SK-N-SH (cell line): ENCODE data around the gene LOX. TPM values are rescaled to one million over a fixed set of nuclear protein-coding genes. Genes with fewer than 3 reads are reported as not detected.

Experiments used
- CTCF ChIA-PET: fragments of 300-600, 350-600 bp; formaldehyde crosslinking; extraction: SDS; loops from one replicate; lab custom pipeline; 2021; lab: Yijun Ruan, JAX
- POLR2A ChIA-PET: fragments of 350-600 bp; sonication (Branson Sonifier 250); formaldehyde crosslinking; extraction: SDS; loops from one replicate; lab custom pipeline; 2020; ENCODE audit warnings: antibody characterized with exemption, inconsistent platforms; lab: Yijun Ruan, JAX
- DNase-seq: peaks from one replicate; pipeline ENCODE4 v3.0.0; 2012
- H2AFZ ChIP-seq: fragments of 200-600 bp; sonication (generic); 2 replicates; pipeline ENCODE4 v1.8.1; 2016; ENCODE audit warnings: antibody characterized with exemption, mild to moderate bottlenecking, low read depth
- H3F3A ChIP-seq: fragments of 200-600 bp; sonication (generic); replicated peaks from 2 replicates; pipeline ENCODE3; 2016; ENCODE audit warnings: antibody characterized with exemption, mild to moderate bottlenecking; ENCODE audit not compliant: insufficient read depth
- H3K27ac ChIP-seq, 2 experiments: fragments of 200-500 bp in 1 of 2; fragments of 200-600 bp in 1 of 2; sonication (Bioruptor generic) in 1 of 2; sonication (generic), shearing (Covaris generic) in 1 of 2; 2 replicates each; pipeline versions ENCODE4 v1.5.1 to v1.6.1; 2014 to 2016; ENCODE audit warnings: low read depth in 2 of 2, inconsistent platforms in 1 of 2, low read length in 1 of 2, mild to moderate bottlenecking in 1 of 2, mixed read lengths in 1 of 2
- H3K27me3 ChIP-seq: fragments of 200-600 bp; sonication (generic), shearing (Covaris generic); 2 replicates; pipeline ENCODE4 v1.6.1; 2016; ENCODE audit warnings: mixed run types; ENCODE audit not compliant: insufficient read depth
- H3K36me3 ChIP-seq, 2 experiments: fragments of 200-500 bp in 1 of 2; fragments of 200-600 bp in 1 of 2; sonication (Bioruptor generic) in 1 of 2; sonication (generic) in 1 of 2; replicated peaks in 1 of 2; 2 replicates each; pipeline versions ENCODE3 to v1.5.1; 2014 to 2016; ENCODE audit warnings: low read length in 1 of 2, mild to moderate bottlenecking in 1 of 2; ENCODE audit not compliant: insufficient read depth in 2 of 2, control insufficient read depth in 1 of 2
- H3K4me1 ChIP-seq, 2 experiments: fragments of 200-500 bp in 1 of 2; fragments of 200-600 bp in 1 of 2; sonication (Bioruptor generic) in 1 of 2; sonication (generic), shearing (Covaris generic) in 1 of 2; 2 replicates each; pipeline versions ENCODE4 v1.5.1 to v1.6.1; 2014 to 2016; ENCODE audit warnings: low read depth in 1 of 2, low read length in 1 of 2, mixed run types in 1 of 2; ENCODE audit not compliant: insufficient read depth in 2 of 2, control insufficient read depth in 1 of 2
- H3K4me2 ChIP-seq: fragments of 200-600 bp; sonication (generic), shearing (Covaris generic); 2 replicates; pipeline ENCODE4 v1.6.1; 2017; ENCODE audit warnings: mixed run types
- H3K4me3 ChIP-seq, 2 experiments: fragments of 200-500 bp in 1 of 2; fragments of 200-600 bp in 1 of 2; sonication (Bioruptor generic) in 1 of 2; sonication (generic), shearing (Covaris generic) in 1 of 2; 2 replicates each; pipeline versions ENCODE4 v1.5.1 to v1.8.1; 2014 to 2016; ENCODE audit warnings: low read depth in 2 of 2, inconsistent platforms in 1 of 2, low read length in 1 of 2, mild to moderate bottlenecking in 1 of 2, mixed read lengths in 1 of 2, moderate library complexity in 1 of 2
- H3K79me2 ChIP-seq: fragments of 200-600 bp; sonication (generic); 2 replicates; pipeline ENCODE4 v1.8.1; 2017; ENCODE audit warnings: mild to moderate bottlenecking; ENCODE audit not compliant: insufficient read depth
- H3K9ac ChIP-seq: fragments of 200-600 bp; sonication (generic); 2 replicates; pipeline ENCODE4 v1.6.1; 2017; ENCODE audit warnings: mixed run types
- H3K9me2 ChIP-seq: fragments of 200-600 bp; sonication (generic); 2 replicates; pipeline ENCODE4 v1.6.1; 2017; ENCODE audit warnings: mixed run types
- H3K9me3 ChIP-seq: fragments of 200-600 bp; sonication (generic); 2 replicates; pipeline ENCODE4 v1.6.1; 2017; ENCODE audit warnings: mixed run types, mild to moderate bottlenecking, moderate library complexity
- H4K20me1 ChIP-seq: fragments of 200-600 bp; sonication (generic); 2 replicates; pipeline ENCODE4 v1.6.1; 2017; ENCODE audit warnings: mild to moderate bottlenecking, mixed run types; ENCODE audit not compliant: insufficient read depth
- CHD2 ChIP-seq: fragments of 150-350 bp; IDR thresholded peaks from 2 replicates; pipeline ENCODE4 v1.6.1; 2018; ENCODE audit warnings: low read length; ENCODE audit not compliant: partially characterized antibody
- CTCF ChIP-seq: fragments of 200-600 bp; sonication (generic); IDR thresholded peaks from 2 replicates; pipeline ENCODE4 v1.6.1; 2017; ENCODE audit warnings: antibody characterized with exemption, mild to moderate bottlenecking, moderate library complexity
- EZH2phosphoT487 ChIP-seq: fragments of 200-600 bp; sonication (generic); IDR thresholded peaks from 2 replicates; pipeline ENCODE4 v1.6.1; 2017; ENCODE audit warnings: low read depth, mixed run types, mild to moderate bottlenecking, antibody characterized with exemption, moderate library complexity, borderline replicate concordance
- FOSL2 ChIP-seq: IDR thresholded peaks from 2 replicates; pipeline ENCODE4 v1.4.0; 2012; ENCODE audit warnings: low read depth, mild to moderate bottlenecking, moderate library complexity, borderline replicate concordance
- GABPA ChIP-seq: IDR thresholded peaks from 2 replicates; pipeline ENCODE4 v1.4.0; 2012; ENCODE audit warnings: low read depth, mild to moderate bottlenecking
- GATA2 ChIP-seq: sonication (generic); formaldehyde crosslinking; IDR thresholded peaks from 2 replicates; pipeline ENCODE4 v1.5.0; 2020; ENCODE audit warnings: mild to moderate bottlenecking, missing genetic modification reagents
- JUND ChIP-seq: IDR thresholded peaks from 2 replicates; pipeline ENCODE4 v1.4.0; 2012
- MAX ChIP-seq: IDR thresholded peaks from 2 replicates; pipeline ENCODE4 v1.4.0; 2012; ENCODE audit warnings: low read depth
- NRF1 ChIP-seq: IDR thresholded peaks from 2 replicates; pipeline ENCODE4 v1.6.1; 2012; ENCODE audit warnings: low read depth, mild to moderate bottlenecking, low read length
- PBX3 ChIP-seq: IDR thresholded peaks from 2 replicates; pipeline ENCODE4; 2012
- POLR2AphosphoS5 ChIP-seq: IDR thresholded peaks from 2 replicates; pipeline ENCODE4 v1.6.1; 2012; ENCODE audit warnings: low read depth, low read length
- RAD21 ChIP-seq: IDR thresholded peaks from 2 replicates; pipeline ENCODE4 v1.6.1; 2012; ENCODE audit warnings: mild to moderate bottlenecking, low read length
- RCOR1 ChIP-seq: fragments of 150-350 bp; IDR thresholded peaks from 2 replicates; pipeline ENCODE4 v1.6.1; 2017; ENCODE audit warnings: antibody characterized with exemption, low read length
- RFX5 ChIP-seq: IDR thresholded peaks from 2 replicates; pipeline ENCODE4 v1.6.1; 2012; ENCODE audit warnings: mild to moderate bottlenecking, improper control_type of control experiment, low read length
- RXRA ChIP-seq: IDR thresholded peaks from 2 replicates; pipeline ENCODE4 v1.4.0; 2012; ENCODE audit warnings: low read depth, mild to moderate bottlenecking, borderline replicate concordance
- SIN3A ChIP-seq: IDR thresholded peaks from 2 replicates; pipeline ENCODE4 v1.6.1; 2012; ENCODE audit warnings: low read depth, mild to moderate bottlenecking, low read length, moderate library complexity, borderline replicate concordance
- SMC3 ChIP-seq: IDR thresholded peaks from 2 replicates; pipeline ENCODE4 v1.6.1; 2012; ENCODE audit warnings: low read depth, low read length, improper control_type of control experiment
- USF2 ChIP-seq: fragments of 150-350 bp; IDR thresholded peaks from 2 replicates; pipeline ENCODE4 v1.6.1; 2017; ENCODE audit warnings: antibody characterized with exemption, low read length, low read depth, borderline replicate concordance
- ZBTB33 ChIP-seq: IDR thresholded peaks from 2 replicates; pipeline ENCODE4 v1.4.0; 2012; ENCODE audit warnings: low read depth, borderline replicate concordance
- WGBS: methylation state at CpG from one replicate; pipeline ENCODE4 v1.1.6; 2017; ENCODE audit warnings: low lambda C conversion rate; 5-methylcytosine and 5-hydroxymethylcytosine counted together
- polyA plus RNA-seq, 3 experiments: library from polyadenylated mRNA; depleted of rRNA; stranded (reverse); fragments of >200 nt; gene quantifications; 2 replicates each; pipeline ENCODE4 v1.2.3, GENCODE V29; 2012

The LOX gene
- polyA plus RNA-seq, 1 of the 3 experiments (the other 2 are of a cell fraction): 36.3 TPM

- TF ChIP-seq USF2 (no peak), PBX3 (no peak), RAD21 (no peak), ZBTB33 (no peak), POLR2AphosphoS5 (no peak), JUND (peak; percentile 21; the same call in 1 of the 2 replicates), CHD2 (no peak), EZH2phosphoT487 (no peak), RCOR1 (no peak), RXRA (no peak), GABPA (no peak), GATA2 (CRISPR knock-in tag) (no peak), NRF1 (no peak), FOSL2 (peak; percentile 32; the same call in 1 of the 2 replicates)
Measured at GRCh38 chr5:122093415-122094180, 15.5 kb upstream of the LOX start (continued).

GRCh38 chr5:122091936-122092600, 14.0 kb upstream of the LOX start:
- no peak overlapping the region for H2AFZ ChIP-seq
- no peaks in the 10 kb centered on the region for H3K79me2 ChIP-seq
- no peaks in the 10 kb centered on the region for H3K27me3 ChIP-seq
- no peak overlapping the region for H3K9ac ChIP-seq
- ChIA-PET CTCF (interaction anchor here (0.6 to 3.6 kb wide), 11 partner anchors 7 to 131 kb away, joined by 3 to 15 read pairs (median 3); partner anchors contain the start of genes LOX and SRFBP1), POLR2A (no interaction called here)
- H3K4me2 ChIP-seq: 0 out of 2 replicates have a peak overlapping the region, but pooled peaks have one; percentile 70
- no peak overlapping the region for H3K4me3 ChIP-seq
- peaks cover 0 to 32% of the 10 kb centered on the region in 2 experiments; a peak in 3 of 4 replicates for H3K4me1 ChIP-seq
- DNase-seq: no peak
- H3K27ac ChIP-seq: peak overlapping the region in 1 of 2 experiments; percentile 93; a peak in 2 of 4 replicates
- no peaks in the 10 kb centered on the region for H4K20me1 ChIP-seq
- H3K36me3 ChIP-seq: no peaks in the 10 kb centered on the region
- H3F3A ChIP-seq: peaks cover 41% of the 10 kb centered on the region
- H3K9me3 ChIP-seq: no peaks in the 10 kb centered on the region
- WGBS: 63% methylated on average over 9 of the region's 9 CpGs
- H3K9me2 ChIP-seq: no peaks in the 10 kb centered on the region
- TF ChIP-seq MAX (no peak), CTCF (peak; percentile 66), CHD2 (no peak), SMC3 (peak; percentile 37), PBX3 (no peak), ZBTB33 (no peak), SIN3A (no peak), RFX5 (no peak), NRF1 (no peak)
